GM19397 (cell line): ENCODE measurements around the gene C2CD2.
"Not testable (repeated sequence)": the region's sequence is repeated elsewhere in the genome, so short reads cannot be mapped to it uniquely, and the experiment has no call there.

Experiments used
- ATAC-seq: cut with Tn5 transposase; IDR thresholded peaks from one replicate; pipeline ENCODE4 v1.9.1; 2021; ENCODE audit warnings: mild to moderate bottlenecking, moderate library complexity; ENCODE audit not compliant: unreplicated experiment

The C2CD2 gene

GRCh38 chr21:41953831-41954653, at the start of gene C2CD2:
Gene C2CD2, minus strand, starts transcription at chr21:41954018. Its CDS starts 370 bp downstream, at chr21:41953648.
- ATAC-seq: peak; percentile 60

GRCh38 chr21:42003051-42003461, 49.2 kb upstream of the C2CD2 start:
- ATAC-seq: no peak

GRCh38 chr21:42002421-42002958, 48.7 kb upstream of the C2CD2 start:
- peak; percentile 57 for ATAC-seq

GRCh38 chr21:42001781-42002180, 48.0 kb upstream of the C2CD2 start:
- no peak for ATAC-seq

- no peak for ATAC-seq
Measured at GRCh38 chr21:42000908-42001307, 47.1 kb upstream of the C2CD2 start.

GRCh38 chr21:41997657-41998056, 43.8 kb upstream of the C2CD2 start:
- ATAC-seq: no peak

- ATAC-seq: no peak
Measured at GRCh38 chr21:41995577-41995976, 41.8 kb upstream of the C2CD2 start.

- not testable (repeated sequence) for ATAC-seq
Measured at GRCh38 chr21:41994613-41995012, 40.8 kb upstream of the C2CD2 start.

GRCh38 chr21:41993744-41994143, 39.9 kb upstream of the C2CD2 start:
- no peak for ATAC-seq

- ATAC-seq: no peak
Measured at GRCh38 chr21:41992576-41992975, 38.8 kb upstream of the C2CD2 start.

- no peak for ATAC-seq
Measured at GRCh38 chr21:41991659-41992058, 37.8 kb upstream of the C2CD2 start.

- no peak for ATAC-seq
Measured at GRCh38 chr21:41989698-41990097, 35.9 kb upstream of the C2CD2 start.

- ATAC-seq: no peak
Measured at GRCh38 chr21:41987310-41987709, 33.5 kb upstream of the C2CD2 start.

- no peak for ATAC-seq
Measured at GRCh38 chr21:41985662-41986416, 32.0 kb upstream of the C2CD2 start.

GRCh38 chr21:41983229-41983628, 29.4 kb upstream of the C2CD2 start:
- no peak for ATAC-seq

- no peak for ATAC-seq
Measured at GRCh38 chr21:41980561-41980960, 26.7 kb upstream of the C2CD2 start.

GRCh38 chr21:41979751-41980369, 26.0 kb upstream of the C2CD2 start:
- no peak for ATAC-seq

GRCh38 chr21:41979335-41979734, 25.5 kb upstream of the C2CD2 start:
- ATAC-seq: no peak

- ATAC-seq: no peak
Measured at GRCh38 chr21:41977034-41977950, 23.5 kb upstream of the C2CD2 start.

GRCh38 chr21:41976611-41977010, 22.8 kb upstream of the C2CD2 start:
- no peak for ATAC-seq
